ENCODE results near the gene NAT16.
"Not testable (repeated sequence)": the region's sequence is repeated elsewhere in the genome, so short reads cannot be mapped to it uniquely, and the experiment has no call there.

The NAT16 gene

DNA sequence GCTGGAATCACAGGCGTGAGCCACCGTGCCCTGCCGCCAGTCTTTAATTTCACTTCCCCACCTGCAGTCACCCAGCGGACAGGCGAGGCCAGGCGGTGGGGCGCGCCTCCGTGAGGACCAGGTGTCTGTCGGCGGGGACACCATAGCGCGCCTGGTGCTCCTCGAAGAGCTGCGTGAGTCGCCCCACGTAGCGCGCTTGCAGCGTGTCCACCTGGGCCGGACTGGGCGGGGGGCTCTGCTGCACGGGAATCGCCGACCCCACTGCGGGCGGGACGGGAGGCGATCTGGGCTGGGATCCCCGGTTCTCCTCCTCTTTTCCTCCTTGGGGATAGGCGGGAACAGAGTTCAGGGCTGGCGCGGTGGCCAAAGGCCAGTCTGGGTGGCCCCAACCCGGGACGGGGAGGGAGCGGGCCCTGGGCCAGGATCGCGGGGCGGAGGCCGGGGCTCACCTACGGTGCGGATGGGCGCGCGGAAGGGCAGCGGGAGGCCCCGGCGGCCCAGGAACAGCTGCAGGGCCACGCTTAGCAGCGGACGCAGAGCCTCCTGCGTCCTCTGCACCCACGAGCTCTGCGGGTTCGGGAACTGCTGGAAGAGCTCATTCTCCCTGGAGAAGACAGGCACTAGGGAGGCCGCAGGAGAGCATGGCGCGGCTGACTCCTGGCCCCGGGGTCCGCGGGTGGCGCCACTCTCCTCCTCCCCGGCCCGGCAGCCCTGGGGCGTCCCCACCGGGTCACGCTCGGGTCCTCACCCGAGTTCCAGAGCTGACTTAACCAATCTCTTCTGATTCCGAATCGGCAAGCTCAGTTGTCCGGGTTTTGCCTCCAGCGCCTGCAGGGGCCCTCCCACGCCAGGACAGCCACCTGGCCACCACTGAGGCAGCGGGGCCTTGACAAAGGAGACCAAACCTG lies 21.9 kb upstream of the NAT16 start:
- no peak for DNase-seq

DNA sequence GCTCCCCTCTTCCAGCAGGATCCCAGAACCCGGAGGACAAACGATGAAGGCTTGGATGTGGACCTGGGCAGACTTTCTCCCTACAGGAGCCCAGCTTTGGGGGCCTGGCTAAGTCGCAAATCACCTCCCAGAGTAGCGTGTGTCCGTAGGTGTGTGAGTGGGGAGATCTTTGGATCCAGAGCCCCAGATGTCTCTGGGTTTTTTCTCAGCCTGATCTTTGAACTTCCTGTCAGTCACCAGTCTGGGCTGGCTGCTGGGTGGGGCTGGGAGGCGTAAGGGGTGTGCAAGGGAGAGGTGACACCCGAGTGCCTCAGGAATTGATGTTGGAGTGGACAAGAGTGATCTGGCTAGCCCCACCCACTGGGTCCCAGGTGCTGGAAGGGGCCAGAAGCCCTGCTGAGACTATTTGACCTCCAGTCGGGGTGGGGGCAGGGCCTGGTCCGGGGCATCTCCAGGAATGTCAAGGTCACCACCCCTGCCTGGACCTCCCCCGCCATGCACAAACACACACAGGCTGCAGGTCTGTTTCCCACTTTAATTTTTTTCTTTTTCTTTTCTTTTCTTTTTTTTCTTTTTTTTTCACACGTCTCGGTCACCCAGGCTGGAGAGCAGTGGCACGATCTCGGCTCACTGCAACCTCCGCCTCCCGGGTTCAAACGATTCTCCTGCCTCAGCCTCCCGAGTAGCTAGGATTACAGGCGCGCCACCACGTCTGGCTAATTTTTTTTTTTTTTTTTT lies 20.9 kb upstream of the NAT16 start, which contains the start of gene MOGAT3:
TSS of gene MOGAT3 (minus strand) at position 175 of the 738 bp plus-strand sequence. CDS start 182 bp downstream, outside the sequence.
- DNase-seq = no peak

DNA sequence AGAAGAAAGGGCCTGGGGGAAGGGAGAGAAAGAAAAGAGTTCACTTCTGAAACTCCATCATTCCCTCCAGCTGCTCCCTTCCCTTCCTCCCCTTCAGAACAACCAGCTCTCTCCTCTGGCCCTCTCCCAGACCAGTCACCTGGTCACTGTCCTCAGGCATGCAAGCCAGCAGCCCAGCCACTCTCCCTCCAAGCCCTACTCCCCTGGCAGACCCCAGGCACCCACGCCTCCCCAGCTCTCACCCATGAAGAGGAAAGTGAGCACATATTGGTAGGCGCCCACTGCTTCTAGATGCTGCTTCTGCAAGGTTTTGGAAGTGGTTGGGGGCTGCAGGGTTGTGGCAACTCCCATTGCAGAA lies 20.4 kb upstream of the NAT16 start:
- no peak for DNase-seq

DNA sequence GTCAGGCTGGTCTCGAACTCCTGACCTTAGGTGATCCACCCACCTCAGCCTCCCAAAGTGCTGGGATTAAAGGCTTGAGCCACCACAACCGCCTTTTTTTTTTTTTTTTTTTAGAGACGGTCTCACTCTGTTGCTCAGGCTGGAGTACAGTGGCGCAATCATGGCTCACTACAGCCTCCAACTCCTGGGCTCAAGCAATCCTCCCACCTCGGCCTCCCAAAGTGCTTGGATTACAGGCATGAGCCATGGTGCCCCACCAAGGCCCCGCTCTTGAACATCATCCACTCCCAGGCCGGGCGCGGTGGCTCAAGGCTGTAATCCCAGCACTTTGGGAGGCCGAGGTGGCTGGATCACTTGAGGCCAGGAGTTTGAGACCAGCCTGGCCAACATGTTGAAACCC lies 19.4 kb upstream of the NAT16 start:
- DNase-seq = not testable (repeated sequence)

DNA sequence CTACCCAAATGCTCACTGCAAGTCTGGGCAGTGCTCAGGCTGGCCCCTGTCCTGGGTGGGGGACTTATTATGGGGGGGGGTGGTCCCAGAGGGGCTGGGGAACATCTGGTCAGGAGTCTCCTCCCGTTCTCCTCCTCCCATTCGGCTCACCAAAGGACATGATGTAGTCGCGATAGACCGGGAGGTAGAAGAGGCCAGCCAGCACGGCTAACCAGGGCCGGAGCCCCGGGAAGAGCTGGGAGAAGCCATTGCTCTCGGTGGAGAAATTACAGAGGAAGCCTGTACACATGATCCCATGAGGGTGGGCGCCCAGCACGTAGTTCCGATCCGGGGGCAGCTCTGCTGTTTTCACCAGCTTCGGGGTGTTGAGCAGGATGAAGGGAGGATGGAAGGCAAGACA lies 18.4 kb upstream of the NAT16 start:
- no peak for DNase-seq

DNA sequence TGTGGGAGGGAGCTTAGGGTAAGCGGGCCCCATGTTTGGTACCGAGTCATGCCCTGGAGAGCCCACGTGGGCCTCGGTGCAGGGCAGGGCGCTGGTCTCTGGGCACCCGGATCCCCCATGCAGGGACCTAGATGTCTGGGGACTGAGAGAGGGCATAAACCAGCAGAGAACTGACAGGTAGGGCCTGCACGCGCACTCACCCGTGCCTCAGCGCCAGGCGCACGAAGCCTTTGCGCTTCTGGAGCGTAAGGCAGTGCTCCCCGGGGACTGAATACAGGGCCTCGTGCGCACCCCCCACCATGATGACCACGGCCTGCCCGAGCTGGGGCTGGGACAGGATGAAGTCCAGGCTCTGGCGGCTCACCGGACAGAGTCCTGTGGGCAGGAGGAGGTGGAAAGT lies 17.9 kb upstream of the NAT16 start:
- DNase-seq = no peak

DNA sequence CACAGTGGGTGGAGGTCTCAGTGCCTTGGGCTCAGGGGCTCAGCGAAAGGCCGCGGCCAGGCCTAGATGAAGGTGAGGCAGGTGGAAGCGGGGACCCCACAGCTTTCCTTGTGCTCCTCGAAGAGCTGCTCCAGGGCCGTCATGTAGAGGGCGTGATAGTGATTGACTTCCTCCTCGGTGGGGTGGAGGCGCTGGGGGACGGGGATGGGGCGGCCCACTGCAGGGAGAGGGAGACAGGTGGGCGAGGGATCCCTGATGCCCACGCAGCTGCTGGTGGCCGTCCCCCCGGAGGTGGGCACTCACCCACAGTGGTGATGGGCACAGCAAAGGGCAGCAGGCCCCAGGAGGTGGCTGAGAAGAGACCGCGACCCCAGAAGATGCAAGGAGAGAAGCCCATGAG lies 15.8 kb upstream of the NAT16 start:
- no peak for DNase-seq

DNA sequence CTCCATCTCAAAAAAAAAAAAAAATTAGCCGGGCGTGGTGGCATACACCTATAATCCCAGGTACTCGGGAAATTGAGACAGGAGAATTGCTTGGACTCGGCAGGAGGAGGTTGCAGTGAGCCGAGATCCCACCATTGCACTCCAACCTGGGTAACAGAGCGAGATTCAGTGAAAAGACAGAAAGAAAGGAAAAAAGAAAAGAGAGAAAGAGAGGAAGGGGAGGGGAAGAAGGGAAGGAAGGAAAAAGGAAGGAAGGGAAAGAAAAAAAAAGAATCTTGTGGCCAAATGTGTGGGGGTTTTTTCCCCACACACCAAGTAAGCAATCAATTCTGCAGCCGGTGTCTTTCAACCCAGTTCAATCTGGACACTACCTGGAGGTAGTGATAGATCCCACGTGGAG lies 9.0 kb upstream of the NAT16 start:
- DNase-seq = no peak

DNA sequence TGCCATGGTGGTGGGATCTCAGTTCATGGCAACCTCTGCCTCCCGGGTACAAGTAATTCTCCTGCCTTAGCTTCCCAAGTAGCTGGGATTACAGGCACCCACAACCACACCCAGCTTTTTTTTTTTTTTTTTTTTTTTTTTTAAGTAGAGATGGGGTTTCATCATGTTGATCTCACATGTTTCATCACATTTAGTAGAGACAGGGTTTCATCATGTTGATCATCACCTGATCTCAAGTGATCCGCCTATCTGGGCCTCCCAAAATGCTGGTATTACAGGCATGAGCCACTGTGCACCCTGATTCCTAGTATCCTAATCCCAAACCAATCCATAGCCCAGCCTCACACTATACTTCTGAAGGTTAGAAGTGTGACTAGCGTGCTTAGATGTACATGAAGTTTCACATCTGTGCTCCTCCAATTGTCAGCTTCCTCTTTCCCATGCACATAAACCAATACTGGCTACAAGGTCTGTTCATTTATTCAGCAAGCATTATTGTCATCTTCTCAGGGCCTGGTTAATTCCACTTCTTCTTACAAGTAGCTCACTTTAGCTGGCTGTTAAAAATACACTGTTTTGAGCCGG lies 6.8 kb upstream of the NAT16 start:
- no peak for DNase-seq

DNA sequence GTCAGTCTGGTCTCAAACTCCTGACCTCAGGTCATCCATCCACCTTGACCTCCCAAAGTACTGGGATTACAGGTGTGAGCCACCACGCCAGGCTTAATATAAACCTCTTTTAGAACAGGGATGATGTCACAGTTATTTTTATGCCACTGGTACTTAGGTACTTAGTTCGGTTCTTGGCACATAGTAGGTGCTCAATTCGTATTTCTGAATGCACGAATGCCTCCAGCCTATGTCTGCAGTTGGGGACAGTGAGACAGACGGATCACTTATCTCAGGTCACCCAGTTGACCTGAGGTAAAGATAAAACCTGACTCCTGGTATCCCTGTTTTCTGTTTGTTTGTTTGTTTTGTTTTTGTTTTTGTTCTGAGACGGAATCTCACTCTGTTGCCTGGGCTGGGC lies 6.1 kb upstream of the NAT16 start:
- no peak for DNase-seq

DNA sequence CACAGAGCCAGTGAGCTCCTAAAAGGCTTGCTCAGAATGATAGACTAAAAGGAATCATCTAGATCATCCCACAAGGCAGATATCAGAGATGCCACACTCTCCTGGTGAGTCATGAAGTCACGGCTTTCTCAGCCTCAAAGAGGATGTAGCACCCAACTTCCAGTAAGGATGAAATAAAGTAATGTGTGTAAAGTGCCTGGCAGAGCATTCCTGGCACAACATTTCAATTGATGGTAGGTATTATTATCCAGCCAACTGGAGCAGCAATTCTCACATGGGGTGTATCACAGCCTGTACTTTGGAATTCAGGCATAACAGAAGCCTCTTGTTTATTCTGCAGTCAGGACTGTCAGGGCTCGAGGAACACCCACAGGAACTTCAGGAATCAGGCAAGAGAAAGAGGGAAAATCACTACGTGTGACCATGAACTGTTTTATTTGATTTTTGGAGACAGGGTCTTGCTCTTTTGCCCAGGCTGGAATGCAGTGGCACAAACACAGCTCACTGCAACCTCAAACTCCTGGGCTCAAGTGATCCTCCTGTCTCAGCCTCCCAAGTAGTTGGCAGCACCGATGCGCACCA lies 5.3 kb upstream of the NAT16 start:
- DNase-seq = no peak

DNA sequence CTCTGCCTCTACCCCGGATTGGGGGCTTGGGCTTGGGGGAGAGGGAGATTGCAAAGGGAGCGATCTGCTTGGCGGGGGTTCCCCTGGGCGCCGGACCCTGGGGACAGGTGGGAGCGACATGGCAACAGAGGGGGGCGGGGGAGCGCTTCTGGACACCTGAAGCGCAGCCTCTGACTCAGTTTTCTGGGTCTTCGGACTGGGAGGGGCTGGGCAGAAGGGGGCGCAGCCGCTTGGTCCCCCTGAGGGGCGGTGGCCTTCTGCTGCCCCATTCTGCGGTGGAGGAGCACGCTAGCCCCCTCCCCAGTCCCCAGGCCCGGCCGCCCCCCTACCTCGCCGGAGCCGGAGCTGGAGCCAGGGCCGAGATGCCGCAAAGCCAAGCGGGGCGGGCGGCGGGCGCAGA lies 380 bp downstream of the NAT16 start:
- no peak for DNase-seq

DNA sequence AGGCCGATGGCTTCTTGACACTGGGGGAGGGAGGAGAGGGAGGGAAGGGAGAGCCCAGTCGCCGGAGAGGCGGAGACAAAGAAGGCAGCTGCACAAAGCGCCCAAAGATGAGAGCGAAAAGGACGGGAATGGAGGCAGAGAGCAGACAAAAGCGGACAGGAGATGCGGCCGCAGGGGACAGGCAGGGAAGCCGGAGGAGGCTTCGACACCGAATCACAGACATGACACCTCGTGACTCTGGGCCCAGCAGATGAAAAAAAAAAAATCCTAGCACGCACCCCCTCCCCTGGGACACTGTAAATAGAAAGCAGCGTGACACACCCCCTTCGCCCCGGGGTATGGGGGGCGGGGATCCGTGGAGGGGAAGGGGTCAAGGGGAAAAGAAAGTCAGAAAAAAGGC lies 976 bp downstream of the NAT16 start:
- no peak for DNase-seq

DNA sequence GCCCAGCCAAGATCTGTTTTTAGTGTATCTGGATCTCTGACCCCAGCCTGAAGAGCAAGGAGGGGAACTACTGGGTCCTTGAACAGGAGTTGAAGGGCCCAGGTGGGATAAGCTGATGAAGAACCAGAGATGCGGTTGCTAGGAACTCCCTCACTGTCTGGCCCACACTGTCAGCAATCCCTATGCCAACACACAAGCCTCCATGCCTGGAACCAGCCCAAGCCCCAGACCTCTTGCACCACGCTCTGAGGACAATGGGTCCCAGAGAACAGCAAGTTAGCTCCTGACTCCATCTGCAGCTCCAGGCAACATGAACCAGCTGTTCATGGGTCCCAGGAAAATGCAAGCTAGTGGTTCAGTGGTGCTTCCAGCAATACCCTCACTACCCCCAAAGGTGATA lies 2.4 kb downstream of the NAT16 start:
- DNase-seq = no peak

DNA sequence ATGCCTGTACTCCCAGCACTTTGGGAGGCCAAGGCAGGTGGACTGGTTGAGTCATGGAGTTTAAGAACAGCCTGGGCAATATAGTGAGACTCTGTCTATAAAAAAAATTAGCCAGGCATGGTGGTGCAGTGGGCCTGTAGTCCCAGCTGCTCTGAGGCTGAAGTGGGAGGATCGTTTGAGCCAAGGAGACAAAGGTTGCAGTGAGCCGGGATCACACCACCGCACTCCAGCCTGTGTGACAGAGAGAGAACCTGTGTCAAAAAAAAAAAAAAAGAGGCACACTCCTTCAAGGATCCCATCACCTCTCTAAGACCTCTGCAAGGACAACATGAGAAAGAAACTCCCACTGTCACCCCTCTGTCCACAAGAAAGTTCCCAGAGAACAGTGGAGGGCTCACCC lies 4.4 kb downstream of the NAT16 start:
- DNase-seq = no peak

DNA sequence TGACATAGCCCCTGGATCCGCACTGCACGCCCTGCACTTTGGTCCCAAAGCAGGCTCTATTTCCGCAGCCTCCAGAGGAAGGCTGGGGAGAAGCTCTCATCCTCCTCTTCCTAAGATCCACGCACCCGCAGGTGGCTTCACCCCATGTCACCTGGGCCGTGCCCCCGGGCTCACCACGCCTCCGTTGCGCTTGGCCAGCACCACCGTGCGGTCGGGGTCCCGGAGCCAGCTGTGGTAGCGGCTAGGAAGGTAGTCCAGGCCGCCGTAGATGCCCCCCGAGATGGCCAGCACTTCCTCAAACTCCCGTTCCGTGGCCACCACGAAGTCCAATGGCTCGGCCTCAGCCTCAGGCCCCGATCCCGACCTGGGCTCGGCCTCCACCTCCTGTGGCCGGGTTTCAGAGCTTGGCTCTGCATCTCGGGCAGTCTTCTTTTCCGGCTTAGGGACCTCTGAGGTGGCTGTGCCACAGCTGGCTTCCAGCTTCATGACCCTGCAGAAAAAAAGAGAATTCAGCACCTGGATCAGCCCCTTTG lies 5.7 kb downstream of the NAT16 start:
- no peak for DNase-seq

DNA sequence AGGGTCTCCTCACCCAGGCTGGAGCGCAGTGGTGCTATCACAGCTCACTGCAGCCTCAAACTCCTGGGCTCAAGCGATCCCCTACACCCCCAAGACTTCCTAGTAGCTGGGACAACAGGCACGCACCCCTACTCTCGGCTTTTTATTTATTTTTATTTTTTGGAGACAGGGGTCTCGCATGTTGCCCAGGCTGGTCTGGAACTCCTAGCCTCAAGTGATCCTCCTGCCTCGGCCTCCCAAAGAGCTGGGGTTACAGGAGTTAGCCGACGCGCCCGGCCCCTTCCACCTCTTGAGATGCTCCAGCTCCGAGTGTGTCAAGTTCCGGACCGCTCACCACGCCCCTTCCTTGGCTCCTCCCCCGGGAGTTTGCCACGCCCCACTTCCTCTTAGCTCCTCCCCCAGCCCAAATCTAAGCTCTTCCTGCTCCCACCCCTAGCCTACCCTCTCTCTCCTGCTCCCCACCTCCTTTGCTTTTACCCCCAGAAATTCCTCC lies 6.3 kb downstream of the NAT16 start:
- no peak for DNase-seq

DNA sequence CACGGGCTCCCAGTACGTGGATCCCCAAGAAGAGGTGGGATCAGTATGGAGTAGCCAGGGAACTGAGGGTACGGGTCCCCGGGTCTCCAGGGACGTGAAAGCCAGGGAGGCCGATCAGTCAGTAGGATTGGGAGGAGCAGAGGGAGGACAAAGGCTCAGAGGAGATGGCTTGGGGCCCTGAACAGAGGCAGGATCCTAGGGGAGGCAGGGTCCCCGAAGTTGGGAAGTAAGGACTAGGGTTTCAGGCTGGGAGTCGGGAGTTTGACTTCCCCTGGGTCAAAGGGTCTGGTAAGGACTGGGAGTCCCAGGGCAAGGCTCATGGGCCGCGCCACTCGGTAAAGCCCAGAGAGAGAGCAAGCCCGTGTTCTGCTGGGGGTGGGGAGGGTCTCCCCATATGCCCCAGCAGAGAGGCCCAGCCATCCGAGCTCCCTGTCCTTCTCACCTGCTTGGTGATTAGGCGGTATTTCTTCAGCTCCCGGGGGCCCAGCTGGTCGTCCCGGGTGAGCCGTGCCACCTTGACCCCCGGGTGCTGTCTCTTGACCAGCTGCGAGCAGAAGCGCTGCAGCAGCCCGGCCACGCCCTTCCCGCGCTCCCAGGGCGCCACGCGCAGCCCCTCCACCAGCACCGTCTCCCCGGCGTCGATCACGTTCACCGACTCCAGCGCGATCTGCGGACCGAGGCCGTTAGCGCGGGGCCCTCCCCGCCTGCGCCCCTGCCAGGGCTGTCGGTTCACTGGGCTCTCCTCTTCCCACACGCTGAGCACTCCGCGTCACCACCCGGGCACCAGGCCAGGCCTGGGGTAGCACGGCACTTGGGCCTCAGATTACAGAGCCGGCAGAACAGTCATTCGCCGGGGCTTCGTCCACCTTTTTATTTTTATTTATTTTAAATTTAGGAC lies 7.0 kb downstream of the NAT16 start:
- no peak for DNase-seq

DNA sequence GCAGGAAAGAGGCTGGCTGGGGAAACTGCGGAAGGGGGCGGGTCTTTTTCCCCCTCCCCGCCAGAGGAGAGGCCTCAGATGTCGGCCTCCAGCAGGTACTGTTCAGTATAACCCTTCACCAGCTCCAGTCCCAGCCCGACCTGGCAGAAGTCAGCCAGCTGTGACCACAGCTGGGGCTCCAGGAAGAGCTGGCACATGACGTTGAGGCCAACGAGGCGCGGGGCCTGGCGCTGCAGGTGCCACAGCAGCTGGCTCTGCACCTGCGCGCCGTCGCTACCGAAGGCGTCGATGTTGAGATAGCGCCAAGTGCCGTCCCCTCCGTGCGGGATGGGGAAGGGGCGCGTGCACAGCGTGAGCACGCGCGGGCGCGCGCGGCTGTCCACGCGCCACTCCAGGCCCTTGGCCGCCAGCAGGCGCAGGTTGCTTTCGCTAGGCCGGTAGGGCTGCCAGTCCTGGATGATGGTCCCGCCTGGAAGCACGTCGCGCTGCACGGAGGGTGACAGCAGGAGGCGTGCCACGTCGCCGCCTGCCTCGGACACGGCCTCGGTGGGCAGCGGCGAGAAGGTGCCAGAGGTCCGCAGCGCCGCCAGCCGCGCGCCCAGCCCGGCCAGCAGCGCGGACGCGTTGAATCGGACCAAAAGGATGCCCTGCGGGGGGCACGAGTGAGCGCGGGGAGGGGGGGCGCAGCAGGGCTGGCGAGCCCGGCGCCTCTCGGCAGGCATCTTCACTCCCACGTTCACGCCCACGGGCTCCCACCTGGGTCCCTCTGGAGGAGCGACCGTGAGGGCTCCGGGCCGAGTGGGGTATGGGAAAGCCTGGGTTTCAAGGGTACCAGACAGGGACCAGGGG lies 7.9 kb downstream of the NAT16 start:
- no peak for DNase-seq

DNA sequence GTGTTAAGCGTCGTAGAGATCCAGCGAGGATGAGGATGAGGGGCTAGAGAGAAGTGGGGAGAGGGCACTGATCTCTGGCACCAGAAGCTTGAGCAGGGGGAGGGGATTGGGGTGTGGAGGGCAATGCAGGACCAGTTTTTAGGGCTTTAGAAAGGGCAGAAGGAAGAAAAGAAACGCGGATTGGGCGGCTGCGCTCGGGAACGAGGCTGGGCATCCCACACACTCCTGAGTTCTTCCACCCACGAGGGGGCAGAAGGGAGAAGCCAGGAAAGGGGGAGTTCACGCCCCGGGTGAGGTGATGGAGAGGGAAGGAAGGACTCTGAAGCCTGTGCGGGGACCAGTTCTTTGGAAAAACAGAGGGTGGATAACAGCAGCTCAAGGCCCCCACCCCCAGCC lies 8.7 kb downstream of the NAT16 start:
- no peak for DNase-seq
